ENCODE results near the gene MOAP1.

DNA sequence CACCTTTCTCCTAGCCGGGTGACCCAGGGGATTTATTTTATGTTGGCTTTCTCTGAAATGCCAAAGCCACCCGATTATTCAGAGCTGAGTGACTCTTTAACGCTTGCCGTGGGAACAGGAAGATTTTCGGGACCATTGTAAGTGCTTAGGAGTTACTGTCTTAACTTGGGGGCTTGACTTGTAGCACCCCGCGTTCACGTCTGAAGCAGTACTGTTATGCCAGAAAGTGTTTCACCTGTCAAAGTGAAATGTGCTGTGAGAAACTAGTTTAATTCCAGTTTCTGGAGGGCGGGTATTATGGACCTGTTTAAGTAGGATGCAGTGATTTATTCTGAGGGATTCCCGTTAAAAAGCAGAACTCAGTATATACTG, 638 bp upstream of the MOAP1 start:
- no peak for TF ChIP-seq CTCF (IDR thresholded peaks at IDR 0.05)
- TF ChIP-seq EP300 (IDR thresholded peaks at IDR 0.05) = no peak
- TF ChIP-seq POLR2A (IDR thresholded peaks at IDR 0.05) = no peak

All from ovary (tissue), 3 donors.